MM.1S (cell line): ENCODE data around the gene LRFN2.

ENCODE experiments used
- DNase-seq: peaks from one replicate; pipeline ENCODE4 v3.0.0-alpha.2; 2015
- H2AFZ ChIP-seq: fragments of 300-600 bp; sonication (generic); 2 replicates; pipeline ENCODE4 v1.6.0; 2016; ENCODE audit warnings: antibody characterized with exemption, low read length
- H3F3A ChIP-seq: fragments of 300-600 bp; sonication (generic); 2 replicates; pipeline ENCODE4 v1.6.1; 2016; ENCODE audit warnings: mild to moderate bottlenecking, antibody characterized with exemption, low read length, moderate library complexity, mixed read lengths; ENCODE audit not compliant: insufficient read depth
- H3K27ac ChIP-seq: fragments of 300-600 bp; sonication (generic); 2 replicates; pipeline ENCODE4 v1.5.1; 2016; ENCODE audit warnings: mild to moderate bottlenecking, low read length
- H3K27me3 ChIP-seq: fragments of 300-600 bp; sonication (generic); replicated peaks from 2 replicates; pipeline ENCODE4 v1.6.0; 2016; ENCODE audit warnings: low read length; ENCODE audit not compliant: insufficient read depth
- H3K36me3 ChIP-seq: fragments of 300-600 bp; sonication (generic); replicated peaks from 2 replicates; pipeline ENCODE4 v1.6.1; 2016; ENCODE audit warnings: mild to moderate bottlenecking, low read length, mixed read lengths; ENCODE audit not compliant: insufficient read depth
- H3K4me1 ChIP-seq: fragments of 300-600 bp; sonication (generic); 2 replicates; pipeline ENCODE4 v1.6.1; 2016; ENCODE audit warnings: low read length, mixed read lengths
- H3K4me2 ChIP-seq: fragments of 300-600 bp; sonication (generic); 2 replicates; pipeline ENCODE4 v1.6.0; 2016; ENCODE audit warnings: low read depth, low read length
- H3K4me3 ChIP-seq: fragments of 300-600 bp; sonication (generic); 2 replicates; pipeline ENCODE4 v1.5.1; 2016; ENCODE audit warnings: low read length, mixed read lengths
- H3K79me2 ChIP-seq: fragments of 300-600 bp; sonication (generic); 2 replicates; pipeline ENCODE4 v1.6.1; 2016; ENCODE audit warnings: mixed run types, low read length, mixed read lengths
- H3K9ac ChIP-seq: fragments of 300-600 bp; sonication (generic); 2 replicates; pipeline ENCODE4 v1.6.1; 2016; ENCODE audit warnings: low read length, mixed read lengths
- H3K9me2 ChIP-seq: fragments of 300-600 bp; sonication (generic); replicated peaks from 2 replicates; pipeline ENCODE4 v1.6.1; 2016; ENCODE audit warnings: mild to moderate bottlenecking, low read length, mixed read lengths; ENCODE audit not compliant: insufficient read depth
- H3K9me3 ChIP-seq: fragments of 300-600 bp; sonication (generic); replicated peaks from 2 replicates; pipeline ENCODE4 v1.6.1; 2016; ENCODE audit warnings: mild to moderate bottlenecking, low read length, mixed read lengths; ENCODE audit not compliant: insufficient read depth
- H4K20me1 ChIP-seq: fragments of 300-600 bp; sonication (generic); 2 replicates; pipeline ENCODE4 v1.6.1; 2016; ENCODE audit warnings: mild to moderate bottlenecking, low read length, moderate library complexity, mixed read lengths; ENCODE audit not compliant: insufficient read depth
- CTCF ChIP-seq: fragments of 300-600 bp; sonication (generic); IDR thresholded peaks from 2 replicates; pipeline ENCODE4 v1.5.1; 2016; ENCODE audit warnings: antibody characterized with exemption, low read length, mixed read lengths
- EZH2 ChIP-seq: fragments of 300-600 bp; sonication (generic); optimal IDR thresholded peaks from 2 replicates; pipeline ENCODE3; 2017; ENCODE audit warnings: low read depth, mild to moderate bottlenecking, antibody characterized with exemption, low read length, mixed read lengths
- EZH2phosphoT487 ChIP-seq: fragments of 300-600 bp; sonication (generic); IDR thresholded peaks from 2 replicates; pipeline ENCODE4 v1.6.1; 2018; ENCODE audit warnings: antibody characterized with exemption, low read length

LRFN2 gene

GRCh38 chr6:40456390-40457013 lies 130.7 kb downstream of the LRFN2 start:
- Histone ChIP-seq H2AFZ (no peak overlapping the region), H3K79me2 (no peaks in the 10 kb centered on the region), H3K4me2 (no peak overlapping the region), H3K9me2 (no peaks in the 10 kb centered on the region), H3K9me3 (no peaks in the 10 kb centered on the region), H3F3A (no peaks in the 10 kb centered on the region), H3K9ac (no peak overlapping the region), H3K27ac (no peak overlapping the region), H3K36me3 (no peaks in the 10 kb centered on the region), H4K20me1 (no peaks in the 10 kb centered on the region), H3K4me1 (no peaks in the 10 kb centered on the region), H3K4me3 (no peak overlapping the region), H3K27me3 (no peaks in the 10 kb centered on the region)
- DNase-seq: no peak
- TF ChIP-seq EZH2phosphoT487: no peak
- TF ChIP-seq CTCF: no peak

- Histone ChIP-seq H3K27me3 (no peaks in the 10 kb centered on the region), H3K9me3 (no peaks in the 10 kb centered on the region), H3K27ac (no peak overlapping the region), H2AFZ (no peak overlapping the region), H3K79me2 (no peaks in the 10 kb centered on the region), H3K9me2 (no peaks in the 10 kb centered on the region), H3K4me3 (no peak overlapping the region), H3K4me2 (no peak overlapping the region), H3F3A (no peaks in the 10 kb centered on the region), H4K20me1 (no peaks in the 10 kb centered on the region), H3K36me3 (no peaks in the 10 kb centered on the region), H3K4me1 (no peaks in the 10 kb centered on the region), H3K9ac (no peak overlapping the region)
- DNase-seq: no peak
- TF ChIP-seq CTCF: no peak
- no peak for TF ChIP-seq EZH2phosphoT487
- no peak for TF ChIP-seq EZH2
These were observed 131.3 kb downstream of the LRFN2 start for GRCh38 chr6:40455686-40456389.

GRCh38 chr6:40450483-40450882 lies 136.7 kb downstream of the LRFN2 start:
- no peaks in the 10 kb centered on the region for H3K9me3 ChIP-seq
- no peak overlapping the region for H3K9ac ChIP-seq
- no peaks in the 10 kb centered on the region for H3F3A ChIP-seq
- H4K20me1 ChIP-seq: no peaks in the 10 kb centered on the region
- H3K4me3 ChIP-seq: no peak overlapping the region
- H3K36me3 ChIP-seq: no peaks in the 10 kb centered on the region
- H3K4me1 ChIP-seq: no peaks in the 10 kb centered on the region
- no peak overlapping the region for H3K4me2 ChIP-seq
- no peak overlapping the region for H2AFZ ChIP-seq
- H3K9me2 ChIP-seq: no peaks in the 10 kb centered on the region
- H3K79me2 ChIP-seq: no peaks in the 10 kb centered on the region
- TF ChIP-seq EZH2 (no peak), CTCF (no peak), EZH2phosphoT487 (no peak)
- H3K27me3 ChIP-seq: no peaks in the 10 kb centered on the region
- H3K27ac ChIP-seq: no peak overlapping the region
- DNase-seq: no peak
